ENCODE results near the gene SPEM2. TPM values are rescaled to one million over a fixed set of nuclear protein-coding genes. Genes with fewer than 3 reads are reported as not detected.

The SPEM2 gene
- total RNA-seq, 2 donors from 2014 or later = not detected

GRCh38 chr17:7435676-7436555, 10.5 kb downstream of the SPEM2 start:
- no peaks in the 10 kb centered on the region for H3K9me3 Mint-ChIP-seq
- H3K4me3 Mint-ChIP-seq = peak overlapping the region; percentile 90 to 97
- ATAC-seq (replicated peaks in 1 of 2) (peak; percentile 41 to 50), DNase-seq (peak; percentile 71 to 76)
- peaks cover 2 to 6% of the 10 kb centered on the region in 2 donors for H3K36me3 Mint-ChIP-seq (ENCODE audit: insufficient read depth in 2 of 2)
- peak overlapping the region; percentile 82 for H3K27ac Mint-ChIP-seq
- peaks cover 20% of the 10 kb centered on the region for H3K27me3 Mint-ChIP-seq (ENCODE audit: low read depth)
- H3K4me1 Mint-ChIP-seq (ENCODE audit: low read depth) = peaks cover 39% of the 10 kb centered on the region

GRCh38 chr17:7436556-7437368, 11.3 kb downstream of the SPEM2 start:
- H3K4me3 Mint-ChIP-seq = peak overlapping the region; percentile 90 to 97
- no peaks in the 10 kb centered on the region for H3K9me3 Mint-ChIP-seq
- peaks cover 27% of the 10 kb centered on the region for H3K27me3 Mint-ChIP-seq (ENCODE audit: low read depth)
- peaks cover 2 to 6% of the 10 kb centered on the region in 2 donors for H3K36me3 Mint-ChIP-seq (ENCODE audit: insufficient read depth in 2 of 2)
- DNase-seq (peak; percentile 89 to 90), ATAC-seq (replicated peaks in 1 of 2) (peak; percentile 79)
- peaks cover 39% of the 10 kb centered on the region for H3K4me1 Mint-ChIP-seq (ENCODE audit: low read depth)
- no peak overlapping the region for H3K27ac Mint-ChIP-seq

GRCh38 chr17:7437369-7437863, 12.0 kb downstream of the SPEM2 start:
- no peak for ATAC-seq (replicated peaks in 1 of 2)
- Mint-ChIP-seq H3K27me3 (ENCODE audit: low read depth) (peaks cover 34% of the 10 kb centered on the region), H3K4me3 (peak overlapping the region; percentile 90 to 97), H3K36me3 (ENCODE audit: insufficient read depth in 2 of 2) (peaks cover 2 to 6% of the 10 kb centered on the region in 2 donors), H3K9me3 (no peaks in the 10 kb centered on the region), H3K4me1 (ENCODE audit: low read depth) (peaks cover 39% of the 10 kb centered on the region), H3K27ac (no peak overlapping the region)
- no peak for DNase-seq

GRCh38 chr17:7437950-7438614, 12.7 kb downstream of the SPEM2 start:
- H3K27ac Mint-ChIP-seq = no peak overlapping the region
- no peak for ATAC-seq (replicated peaks in 1 of 2)
- peak overlapping the region; percentile 90 for H3K4me3 Mint-ChIP-seq
- peak; percentile 68 to 72 for DNase-seq
- peaks cover 2 to 6% of the 10 kb centered on the region in 2 donors for H3K36me3 Mint-ChIP-seq (ENCODE audit: insufficient read depth in 2 of 2)
- no peaks in the 10 kb centered on the region for H3K9me3 Mint-ChIP-seq
- H3K27me3 Mint-ChIP-seq (ENCODE audit: low read depth) = peaks cover 38% of the 10 kb centered on the region
- peaks cover 39% of the 10 kb centered on the region for H3K4me1 Mint-ChIP-seq (ENCODE audit: low read depth)

GRCh38 chr17:7438656-7439460, 13.4 kb downstream of the SPEM2 start:
- peaks cover 2 to 6% of the 10 kb centered on the region in 2 donors for H3K36me3 Mint-ChIP-seq (ENCODE audit: insufficient read depth in 2 of 2)
- H3K27ac Mint-ChIP-seq = no peak overlapping the region
- peak overlapping the region; percentile 90 for H3K4me3 Mint-ChIP-seq
- no peaks in the 10 kb centered on the region for H3K9me3 Mint-ChIP-seq
- peaks cover 39% of the 10 kb centered on the region for H3K4me1 Mint-ChIP-seq (ENCODE audit: low read depth)
- ATAC-seq (replicated peaks in 1 of 2) (no peak), DNase-seq (no peak)
- peaks cover 46% of the 10 kb centered on the region for H3K27me3 Mint-ChIP-seq (ENCODE audit: low read depth)

GRCh38 chr17:7439462-7440112, 14.2 kb downstream of the SPEM2 start, which contains the start of gene FGF11:
FGF11 (plus strand) TSS chr17:7439512; CDS start chr17:7439621, 109 bp downstream.
- Mint-ChIP-seq H3K4me1 (ENCODE audit: low read depth) (peaks cover 39% of the 10 kb centered on the region), H3K36me3 (ENCODE audit: insufficient read depth in 2 of 2) (peaks cover 2 to 6% of the 10 kb centered on the region in 2 donors), H3K27me3 (ENCODE audit: low read depth) (peaks cover 53% of the 10 kb centered on the region), H3K4me3 (peak within 1 kb of the TSS; percentile 90 to 95), H3K9me3 (no peaks in the 10 kb centered on the region), H3K27ac (no peak within 1 kb of the TSS)
- no peak for ATAC-seq (replicated peaks in 1 of 2)
- no peak for DNase-seq

GRCh38 chr17:7440113-7440833, 14.9 kb downstream of the SPEM2 start:
- ATAC-seq (replicated peaks in 1 of 2) (no peak), DNase-seq (peak; percentile 42 to 48)
- peaks cover 46% of the 10 kb centered on the region for H3K4me1 Mint-ChIP-seq (ENCODE audit: low read depth)
- peaks cover 60% of the 10 kb centered on the region for H3K27me3 Mint-ChIP-seq (ENCODE audit: low read depth)
- no peak overlapping the region for H3K27ac Mint-ChIP-seq
- H3K4me3 Mint-ChIP-seq = peak overlapping the region; percentile 90 to 95
- peaks cover 2 to 6% of the 10 kb centered on the region in 2 donors for H3K36me3 Mint-ChIP-seq (ENCODE audit: insufficient read depth in 2 of 2)
- no peaks in the 10 kb centered on the region for H3K9me3 Mint-ChIP-seq

- DNase-seq = peak; percentile 37 to 43
- Mint-ChIP-seq H3K9me3 (no peaks in the 10 kb centered on the region), H3K4me3 (peak overlapping the region; percentile 90 to 95), H3K27ac (no peak overlapping the region), H3K4me1 (ENCODE audit: low read depth) (peaks cover 52% of the 10 kb centered on the region), H3K36me3 (ENCODE audit: insufficient read depth in 2 of 2) (peaks cover 2 to 6% of the 10 kb centered on the region in 2 donors), H3K27me3 (ENCODE audit: low read depth) (peaks cover 65% of the 10 kb centered on the region)
- ATAC-seq (replicated peaks in 1 of 2) = no peak
These were observed 15.4 kb downstream of the SPEM2 start for GRCh38 chr17:7440834-7441195.

- Mint-ChIP-seq H3K4me3 (no peak overlapping the region), H3K36me3 (ENCODE audit: insufficient read depth in 2 of 2) (peaks cover 2 to 6% of the 10 kb centered on the region in 2 donors), H3K4me1 (ENCODE audit: low read depth) (peaks cover 52% of the 10 kb centered on the region), H3K27me3 (ENCODE audit: low read depth) (peaks cover 70% of the 10 kb centered on the region), H3K9me3 (no peaks in the 10 kb centered on the region), H3K27ac (no peak overlapping the region)
- ATAC-seq (replicated peaks in 1 of 2) (no peak), DNase-seq (no peak)
These were observed 15.8 kb downstream of the SPEM2 start for GRCh38 chr17:7441266-7441665.

- ATAC-seq (replicated peaks in 1 of 2) (no peak), DNase-seq (no peak)
- peaks cover 75% of the 10 kb centered on the region for H3K27me3 Mint-ChIP-seq (ENCODE audit: low read depth)
- no peaks in the 10 kb centered on the region for H3K9me3 Mint-ChIP-seq
- no peak overlapping the region for H3K4me3 Mint-ChIP-seq
- no peak overlapping the region for H3K27ac Mint-ChIP-seq
- peaks cover 2 to 6% of the 10 kb centered on the region in 2 donors for H3K36me3 Mint-ChIP-seq (ENCODE audit: insufficient read depth in 2 of 2)
- peaks cover 48% of the 10 kb centered on the region for H3K4me1 Mint-ChIP-seq (ENCODE audit: low read depth)
These were observed 16.7 kb downstream of the SPEM2 start for GRCh38 chr17:7442142-7442541.

Measured in activated T-cell treated with anti-CD3 and anti-CD28 coated beads, Interleukin-2, amount 50 U/mL, for 72 hours (primary cell).